ES-I3 (cell line): Measurements from ENCODE around the gene STX12.
A peak's percentile ranks its signal among the peaks of the same experiment; 100 is the strongest.

Experiments used
- H3K36me3 ChIP-seq: 2 replicates; pipeline ENCODE4 v1.6.1; 2013; ENCODE audit warnings: mild to moderate bottlenecking, low read length, control low read depth, moderate library complexity; ENCODE audit not compliant: insufficient read depth
- H3K4me1 ChIP-seq: 2 replicates; pipeline ENCODE4 v1.6.1; 2013; ENCODE audit warnings: mild to moderate bottlenecking, control low read depth, low read length; ENCODE audit not compliant: insufficient read depth
- H3K9ac ChIP-seq: 2 replicates; pipeline ENCODE4 v1.6.1; 2013; ENCODE audit warnings: low read depth, mild to moderate bottlenecking, low read length, moderate library complexity
- H3K9me3 ChIP-seq: 2 replicates; pipeline ENCODE4 v1.6.1; 2013; ENCODE audit warnings: mild to moderate bottlenecking, low read length, moderate library complexity; ENCODE audit not compliant: control insufficient read depth, insufficient read depth

STX12 gene

DNA sequence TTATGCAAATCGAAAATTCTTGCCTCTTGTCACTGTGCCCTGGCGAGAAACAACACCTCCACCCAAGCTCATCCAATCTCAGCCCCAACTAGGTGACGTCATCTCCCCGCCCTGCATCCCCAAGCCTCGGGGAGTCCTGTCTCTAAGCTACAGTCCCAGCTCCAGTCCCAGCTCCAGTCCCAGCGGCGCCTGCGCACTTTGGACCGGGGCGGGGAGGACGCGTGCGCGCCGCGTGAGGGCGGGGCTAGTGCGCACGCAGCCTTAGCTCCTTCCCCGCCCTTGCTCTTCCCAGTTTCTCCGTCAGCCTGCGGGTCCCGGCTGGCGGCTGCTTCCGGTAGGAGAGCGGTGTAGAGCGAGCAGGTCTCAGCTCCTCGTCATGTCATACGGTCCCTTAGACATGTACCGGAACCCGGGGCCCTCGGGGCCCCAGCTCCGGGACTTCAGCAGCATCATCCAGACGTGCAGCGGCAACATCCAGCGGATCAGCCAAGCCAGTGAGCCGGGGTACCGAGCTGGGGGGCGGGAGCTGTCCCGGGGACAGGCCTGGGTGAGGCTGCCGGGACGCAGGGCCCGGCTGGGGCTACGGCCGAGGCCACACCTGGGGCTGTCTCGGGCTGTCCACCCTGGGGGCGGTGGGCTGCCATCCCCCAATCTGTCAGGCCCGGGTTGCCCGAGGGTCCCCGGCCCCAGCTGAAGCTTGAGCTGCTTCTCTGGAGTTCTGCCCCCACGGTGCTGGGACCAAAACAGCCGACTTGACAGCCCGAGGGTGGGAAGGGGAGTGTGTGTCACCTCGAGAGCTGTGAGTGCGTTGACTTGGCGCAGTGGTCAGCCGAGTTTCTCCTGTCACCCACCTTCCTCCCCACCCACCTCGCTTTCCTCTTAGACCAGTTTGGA, at the start of gene STX12:
TSS of gene STX12 (plus strand) at position 288 of the 894 bp plus-strand sequence. CDS start at position 377, 89 bp downstream.
- peak within 1 kb of the TSS; percentile 93 for H3K9ac ChIP-seq
- no peaks in the 10 kb centered on the region for H3K9me3 ChIP-seq
- peaks cover 9% of the 10 kb centered on the region; the same call in 1 of the 2 replicates for H3K4me1 ChIP-seq
- H3K36me3 ChIP-seq, result no peaks in the 10 kb centered on the region

GRCh38 chr1:27724961-27725373, 48.1 kb upstream of the STX12 start:
- Histone ChIP-seq H3K9me3 (no peaks in the 10 kb centered on the region), H3K4me1 (no peaks in the 10 kb centered on the region), H3K36me3 (no peaks in the 10 kb centered on the region), H3K9ac (peak overlapping the region; percentile 36; the same call in 1 of the 2 replicates)

- Histone ChIP-seq H3K36me3 (no peaks in the 10 kb centered on the region), H3K9me3 (no peaks in the 10 kb centered on the region), H3K4me1 (no peaks in the 10 kb centered on the region), H3K9ac (peak within 1 kb of the TSS; percentile 91)
These were observed 47.4 kb upstream of the STX12 start, which contains the start of gene FAM76A for GRCh38 chr1:27725374-27726172. Gene FAM76A (plus strand): TSS chr1:27725961. CDS start chr1:27726081, 120 bp downstream.

DNA sequence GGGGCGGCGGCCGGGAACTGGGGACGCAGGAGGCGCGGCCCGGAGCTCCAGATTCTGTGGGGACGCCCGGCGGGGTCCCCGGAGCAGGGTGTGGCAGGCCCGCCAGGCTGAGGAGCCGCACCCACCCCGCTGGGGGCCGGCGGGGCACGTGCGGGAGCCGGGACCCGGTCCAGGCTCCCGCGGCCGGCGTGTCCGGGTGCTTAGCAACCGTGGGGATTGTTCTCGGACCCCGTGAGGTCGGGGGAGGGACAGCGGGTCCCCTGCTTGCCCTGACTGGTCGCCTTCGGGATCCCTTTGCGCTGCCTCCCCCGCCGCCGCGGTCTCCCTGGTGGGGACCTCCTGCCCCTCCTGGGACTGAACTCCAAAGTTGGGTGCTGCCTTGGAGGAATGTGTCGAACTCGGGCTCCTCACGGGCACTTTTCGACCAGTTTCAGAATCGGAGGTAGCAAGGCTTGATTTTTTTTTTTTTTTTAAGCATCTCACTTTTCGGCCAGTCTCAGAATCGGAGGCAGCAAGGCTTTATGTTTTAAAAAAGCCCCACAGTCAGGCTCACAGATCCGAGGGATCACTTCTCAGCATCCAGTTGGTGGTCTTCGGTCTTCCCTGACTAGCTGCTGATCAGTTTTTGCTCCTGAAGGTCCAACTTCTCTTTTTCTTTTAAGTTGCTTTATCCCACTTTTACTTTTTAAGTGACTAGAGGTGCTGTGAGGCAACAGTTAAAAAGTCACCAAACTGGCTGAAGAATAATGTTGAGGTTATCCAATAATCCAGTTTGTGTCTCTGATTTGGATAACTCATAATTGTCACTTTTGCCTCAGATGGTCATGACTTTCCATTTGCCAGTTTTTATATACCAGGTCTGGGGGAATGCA, 46.6 kb upstream of the STX12 start:
- H3K9ac ChIP-seq, result peak overlapping the region; percentile 91
- H3K4me1 ChIP-seq, result no peaks in the 10 kb centered on the region
- no peaks in the 10 kb centered on the region for H3K36me3 ChIP-seq
- no peaks in the 10 kb centered on the region for H3K9me3 ChIP-seq

- H3K36me3 ChIP-seq, result no peaks in the 10 kb centered on the region
- no peaks in the 10 kb centered on the region for H3K9me3 ChIP-seq
- H3K9ac ChIP-seq, result no peak overlapping the region
- no peaks in the 10 kb centered on the region for H3K4me1 ChIP-seq
These were observed 45.9 kb upstream of the STX12 start for GRCh38 chr1:27727126-27727525.

DNA sequence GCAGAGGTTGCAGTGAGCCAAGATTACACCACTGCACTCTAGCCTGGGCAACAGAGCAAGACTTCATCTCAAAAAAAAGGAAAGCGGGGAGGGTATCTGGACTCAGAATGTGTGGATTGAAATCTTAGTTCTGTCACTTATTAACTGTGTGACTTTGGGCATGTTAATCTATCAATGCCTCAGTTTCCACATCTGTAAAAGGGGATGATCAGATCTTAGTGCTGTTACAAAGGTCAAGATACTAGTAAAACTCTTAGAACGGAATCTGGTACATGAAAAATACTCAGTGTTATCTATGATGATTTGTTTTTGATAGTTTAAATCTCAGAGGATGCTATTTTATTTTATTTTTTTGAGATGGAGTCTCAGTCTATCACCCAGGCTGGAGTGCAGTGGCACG, 36.8 kb upstream of the STX12 start:
- 0 out of 2 replicates have a peak, but pooled peaks cover 3% of the 10 kb centered on the region for H3K36me3 ChIP-seq
- H3K9me3 ChIP-seq, result no peaks in the 10 kb centered on the region
- no peak overlapping the region for H3K9ac ChIP-seq
- no peaks in the 10 kb centered on the region for H3K4me1 ChIP-seq

- H3K4me1 ChIP-seq, result no peaks in the 10 kb centered on the region
- no peaks in the 10 kb centered on the region for H3K9me3 ChIP-seq
- H3K9ac ChIP-seq, result no peak overlapping the region
- H3K36me3 ChIP-seq, result no peaks in the 10 kb centered on the region
These were observed 31.9 kb upstream of the STX12 start for GRCh38 chr1:27741121-27741520.

GRCh38 chr1:27744556-27744955, 28.5 kb upstream of the STX12 start:
- Histone ChIP-seq H3K36me3 (peaks cover 10% of the 10 kb centered on the region; the same call in 1 of the 2 replicates), H3K9ac (no peak overlapping the region), H3K4me1 (no peaks in the 10 kb centered on the region), H3K9me3 (no peaks in the 10 kb centered on the region)

- Histone ChIP-seq H3K4me1 (no peaks in the 10 kb centered on the region), H3K9me3 (no peaks in the 10 kb centered on the region), H3K9ac (no peak overlapping the region), H3K36me3 (peaks cover 12% of the 10 kb centered on the region)
These were observed 27.6 kb upstream of the STX12 start for GRCh38 chr1:27745466-27745865.

DNA sequence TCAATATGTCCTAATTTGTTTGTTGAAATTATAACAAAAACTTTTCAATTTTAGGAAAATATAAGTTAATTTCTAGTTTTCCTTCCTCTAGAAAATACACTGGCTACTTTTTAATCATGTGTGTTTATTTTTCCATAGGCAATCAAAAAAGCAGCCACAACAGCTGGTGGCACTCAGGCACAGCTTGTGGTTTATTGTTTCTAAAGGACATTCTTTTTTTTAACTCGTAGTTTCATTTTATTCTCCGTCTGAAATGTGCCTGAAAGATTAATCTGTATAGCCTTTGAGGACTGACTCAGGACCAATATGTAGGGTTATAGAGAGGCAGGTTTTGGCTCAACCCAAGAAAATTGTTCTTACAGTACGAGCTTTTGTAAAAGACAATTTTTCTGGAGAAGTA, 20.7 kb upstream of the STX12 start:
- Histone ChIP-seq H3K9ac (no peak overlapping the region), H3K4me1 (no peaks in the 10 kb centered on the region), H3K36me3 (peaks cover 17% of the 10 kb centered on the region), H3K9me3 (no peaks in the 10 kb centered on the region)

- no peaks in the 10 kb centered on the region for H3K9me3 ChIP-seq
- peaks cover 9% of the 10 kb centered on the region; the same call in 1 of the 2 replicates for H3K36me3 ChIP-seq
- no peaks in the 10 kb centered on the region for H3K4me1 ChIP-seq
- no peak overlapping the region for H3K9ac ChIP-seq
These were observed 17.7 kb upstream of the STX12 start for GRCh38 chr1:27755286-27755685.

DNA sequence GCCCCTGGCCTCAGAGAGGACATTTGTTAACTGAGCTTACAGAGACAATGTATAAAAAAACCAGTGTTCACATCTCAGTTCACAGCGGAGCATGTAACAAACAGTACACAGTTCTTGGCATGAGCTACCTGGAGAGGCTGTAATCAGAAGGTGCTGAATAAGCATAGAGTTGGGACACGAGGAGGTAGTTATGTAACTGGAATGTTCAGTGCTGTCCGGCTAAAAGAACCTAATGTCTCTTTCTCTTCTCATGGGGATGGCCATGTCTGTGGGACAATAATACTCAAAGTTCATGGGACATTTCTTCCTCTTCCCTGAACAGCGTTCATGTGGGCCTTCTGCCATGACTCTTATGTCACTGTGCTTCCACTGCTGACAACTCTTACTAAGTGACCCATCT, 17.2 kb upstream of the STX12 start:
- H3K9ac ChIP-seq, result no peak overlapping the region
- no peaks in the 10 kb centered on the region for H3K4me1 ChIP-seq
- no peaks in the 10 kb centered on the region for H3K9me3 ChIP-seq
- peaks cover 6% of the 10 kb centered on the region; the same call in 1 of the 2 replicates for H3K36me3 ChIP-seq

- H3K9me3 ChIP-seq, result no peaks in the 10 kb centered on the region
- H3K9ac ChIP-seq, result no peak overlapping the region
- no peaks in the 10 kb centered on the region for H3K4me1 ChIP-seq
- peaks cover 6% of the 10 kb centered on the region; the same call in 1 of the 2 replicates for H3K36me3 ChIP-seq
These were observed 13.8 kb upstream of the STX12 start for GRCh38 chr1:27759236-27759635.

DNA sequence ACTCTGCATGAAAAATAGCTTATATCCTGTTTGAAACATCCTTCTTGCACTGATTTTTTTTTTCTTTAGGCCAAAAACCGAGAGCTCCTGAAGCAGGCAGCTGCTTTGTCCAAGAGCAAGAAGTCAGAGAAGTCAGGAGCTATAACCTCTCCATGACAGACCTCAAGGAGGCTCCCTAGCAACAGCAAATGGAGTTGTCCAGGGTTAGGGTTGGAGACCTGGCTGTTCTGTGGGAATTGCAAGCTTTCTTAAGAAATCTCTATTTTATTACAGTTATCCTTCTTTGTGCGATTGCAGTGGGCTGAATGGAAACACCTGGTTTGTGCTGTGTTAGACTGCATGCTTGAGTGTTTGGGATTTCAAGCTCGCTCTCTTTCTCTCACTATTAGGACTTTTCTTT, 12.6 kb upstream of the STX12 start:
- Histone ChIP-seq H3K36me3 (peaks cover 3% of the 10 kb centered on the region; the same call in 1 of the 2 replicates), H3K9me3 (no peaks in the 10 kb centered on the region), H3K4me1 (no peaks in the 10 kb centered on the region), H3K9ac (no peak overlapping the region)
